A673 (cell line): ENCODE data around the gene KCNQ1. TPM values are rescaled to one million over a fixed set of nuclear protein-coding genes. Genes with fewer than 3 reads are reported as not detected.

Experiments used
- BruUV-seq: library from RNA; stranded (reverse); fragments of 400-500 nt; replicated peaks from 2 replicates; lab custom pipeline; 2021; lab: Mats Ljungman, UMichigan
- CTCF ChIA-PET: fragments of 300-600 bp; sonication (Branson Sonifier 250); formaldehyde crosslinking; loops from one replicate; lab custom pipeline; 2022; ENCODE audit warnings: antibody characterized with exemption; lab: Charles Lee
- POLR2A ChIA-PET: fragments of 300-600 bp; sonication (Branson Sonifier 250); formaldehyde crosslinking; loops from one replicate; lab custom pipeline; 2022; ENCODE audit warnings: antibody characterized with exemption; ENCODE audit not compliant: low non-redundant PET; lab: Charles Lee
- DNase-seq: peaks from one replicate; pipeline ENCODE4 v3.0.0-alpha.2; 2015; ENCODE audit warnings: low spot score
- H3K27ac ChIP-seq: fragments of 200-600 bp; sonication (generic); 2 replicates; pipeline ENCODE4 v1.5.1; 2016; ENCODE audit warnings: mixed run types, low read depth, mild to moderate bottlenecking, mixed read lengths, antibody characterized with exemption, low read length; ENCODE audit not compliant: poor library complexity, severe bottlenecking
- H3K27me3 ChIP-seq: fragments of 200-600 bp; sonication (generic); replicated peaks from 2 replicates; pipeline ENCODE4 v1.6.1; 2017; ENCODE audit warnings: mixed run types, low read depth, mild to moderate bottlenecking, mixed read lengths, antibody characterized with exemption, low read length; ENCODE audit not compliant: insufficient read depth, poor library complexity
- H3K36me3 ChIP-seq: fragments of 200-600 bp; sonication (generic); 2 replicates; pipeline ENCODE4 v1.6.1; 2016; ENCODE audit warnings: mixed run types, mild to moderate bottlenecking, mixed read lengths, antibody characterized with exemption, low read length; ENCODE audit not compliant: insufficient read depth, poor library complexity, severe bottlenecking
- H3K4me1 ChIP-seq: fragments of 200-600 bp; sonication (generic); 2 replicates; pipeline ENCODE4 v1.6.1; 2017; ENCODE audit warnings: mixed run types, mild to moderate bottlenecking, mixed read lengths, antibody characterized with exemption, low read length; ENCODE audit not compliant: insufficient read depth, poor library complexity, severe bottlenecking
- H3K4me3 ChIP-seq: fragments of 200-600 bp; sonication (generic); 2 replicates; pipeline ENCODE4 v1.5.1; 2016; ENCODE audit warnings: low read depth, mixed run types, mild to moderate bottlenecking, mixed read lengths, low read length; ENCODE audit not compliant: poor library complexity, severe bottlenecking
- H3K9me3 ChIP-seq: fragments of 200-600 bp; sonication (generic); 2 replicates; pipeline ENCODE4 v1.6.1; 2016; ENCODE audit warnings: mixed run types, low read depth, mild to moderate bottlenecking, mixed read lengths, antibody characterized with exemption, low read length; ENCODE audit not compliant: poor library complexity, severe bottlenecking
- CTCF ChIP-seq: fragments of 300-800, 200-600 bp; sonication (generic); conservative IDR thresholded peaks from 2 replicates; pipeline ENCODE4 v1.5.1; 2017; ENCODE audit warnings: low read depth, mild to moderate bottlenecking, antibody characterized with exemption, low read length, moderate library complexity, mixed read lengths
- EZH2 ChIP-seq: fragments of 200-600 bp; sonication (generic); IDR thresholded peaks from 2 replicates; pipeline ENCODE4 v1.6.1; 2017; ENCODE audit warnings: borderline replicate concordance, low read depth, mild to moderate bottlenecking, mixed read lengths, antibody characterized with exemption, low read length; ENCODE audit not compliant: poor library complexity, severe bottlenecking
- intact Hi-C: fragments of 100-400 bp; cut with micrococcal nuclease; formaldehyde crosslinking; loops from one replicate; pipeline ENCODE4 v1.10.0; 2022; ENCODE audit not compliant: unreplicated experiment
- total RNA-seq: library from RNA; stranded (reverse); gene quantifications from 2 replicates; pipeline ENCODE4 v1.2.3, GENCODE V29; 2021

Gene KCNQ1
- total RNA-seq, 1 experiment from 2014 or later: not detected

GRCh38 chr11:2576111-2576510 is 131.3 kb downstream of the KCNQ1 start:
- intact Hi-C loops: no loop called here
- ChIA-PET CTCF (no interaction called here), POLR2A (no interaction called here)
- TF ChIP-seq CTCF: no peak
- no peak for TF ChIP-seq EZH2
- no TSS peak for BruUV-seq
- Histone ChIP-seq H3K27me3 (no peaks in the 10 kb centered on the region), H3K36me3 (no peaks in the 10 kb centered on the region), H3K27ac (no peak overlapping the region), H3K4me3 (no peak overlapping the region), H3K9me3 (no peaks in the 10 kb centered on the region), H3K4me1 (no peaks in the 10 kb centered on the region)
- no peak for DNase-seq

GRCh38 chr11:2576549-2576948 is 131.7 kb downstream of the KCNQ1 start:
- H3K4me1 ChIP-seq: no peaks in the 10 kb centered on the region
- DNase-seq: no peak
- intact Hi-C loops: no loop called here
- H3K27ac ChIP-seq: no peak overlapping the region
- H3K9me3 ChIP-seq: no peaks in the 10 kb centered on the region
- BruUV-seq: no TSS peak
- no peak overlapping the region for H3K4me3 ChIP-seq
- CTCF ChIA-PET: no interaction called here
- H3K27me3 ChIP-seq: no peaks in the 10 kb centered on the region
- TF ChIP-seq CTCF: no peak
- no peak for TF ChIP-seq EZH2
- POLR2A ChIA-PET: no interaction called here
- H3K36me3 ChIP-seq: no peaks in the 10 kb centered on the region

- Histone ChIP-seq H3K4me1 (no peaks in the 10 kb centered on the region), H3K9me3 (no peaks in the 10 kb centered on the region), H3K27ac (no peak overlapping the region), H3K4me3 (no peak overlapping the region), H3K36me3 (no peaks in the 10 kb centered on the region), H3K27me3 (no peaks in the 10 kb centered on the region)
- ChIA-PET CTCF (no interaction called here), POLR2A (no interaction called here)
- no TSS peak for BruUV-seq
- no peak for TF ChIP-seq EZH2
- TF ChIP-seq CTCF: no peak
- intact Hi-C loops: no loop called here
- no peak for DNase-seq
Observed at GRCh38 chr11:2577031-2577990, 132.5 kb downstream of the KCNQ1 start.
